Dedifferentiated amniotic fluid mesenchymal stem cell (primary cell): Measurements from ENCODE around the gene MAEA.
"Not testable (repeated sequence)": the region's sequence is repeated elsewhere in the genome, so short reads cannot be mapped to it uniquely, and the experiment has no call there.

Experiments
- DNase-seq: peaks from one replicate; pipeline ENCODE4 v3.0.0-alpha.2; 2016; ENCODE audit errors: extremely low spot score

The MAEA gene

GRCh38 chr4:1279253-1279652 is 10.4 kb upstream of the MAEA start:
- no peak for DNase-seq

DNA sequence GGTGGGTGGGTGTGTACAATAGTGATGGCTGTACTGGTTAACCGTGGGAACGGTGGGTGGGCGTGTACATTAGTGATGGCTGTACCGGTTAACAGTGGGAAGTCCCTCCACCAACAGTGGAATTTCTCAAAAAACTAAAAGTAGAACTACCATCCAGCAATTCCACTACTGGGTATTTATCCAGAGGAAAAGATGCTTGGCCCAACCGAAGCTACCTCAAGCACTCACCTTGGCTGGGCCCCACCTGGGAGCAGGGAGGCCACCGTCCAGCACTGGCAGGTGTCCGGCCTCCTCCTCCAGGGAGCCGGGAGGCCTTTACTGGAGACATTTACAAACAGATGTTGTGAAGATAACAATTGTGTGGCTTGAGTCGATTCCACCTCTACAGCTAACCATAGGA is 6.0 kb upstream of the MAEA start:
- no peak for DNase-seq

DNA sequence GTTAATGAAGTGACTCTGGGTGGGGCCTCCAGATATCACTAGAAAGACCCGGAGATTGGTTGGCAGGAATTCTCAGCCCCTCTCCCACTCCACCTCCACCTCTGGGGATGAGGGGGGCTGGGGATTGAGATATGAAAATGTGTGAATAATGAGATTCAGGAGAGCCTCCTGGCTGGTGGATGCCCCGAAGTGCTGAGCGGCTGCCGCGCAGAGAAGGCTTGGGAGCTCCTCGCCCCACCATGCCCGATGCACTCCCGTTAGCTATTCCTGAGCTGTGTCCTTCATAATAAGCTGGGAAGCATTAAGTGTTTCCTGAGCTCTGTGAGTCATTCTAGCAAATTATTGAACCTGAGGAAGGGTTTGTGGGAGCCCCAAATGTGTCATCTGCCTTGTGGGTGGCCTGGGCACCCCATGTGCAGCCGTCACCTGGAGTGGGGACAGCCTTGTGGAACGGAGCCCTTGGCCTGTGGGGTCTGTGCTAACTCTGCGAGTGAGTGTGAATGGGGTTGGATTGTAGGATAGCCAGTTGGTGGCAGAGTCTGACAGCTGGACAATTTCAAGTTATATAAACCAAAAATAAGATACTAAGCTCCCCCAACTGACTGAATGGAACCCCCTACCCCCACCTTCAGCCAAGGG is 4.4 kb upstream of the MAEA start:
- no peak for DNase-seq

- DNase-seq = no peak
Measured at GRCh38 chr4:1285790-1286553, 3.7 kb upstream of the MAEA start.

- no peak for DNase-seq
Measured at GRCh38 chr4:1288786-1289185, 905 bp upstream of the MAEA start.

- no peak for DNase-seq
Measured at GRCh38 chr4:1290165-1290977, 680 bp downstream of the MAEA start.

DNA sequence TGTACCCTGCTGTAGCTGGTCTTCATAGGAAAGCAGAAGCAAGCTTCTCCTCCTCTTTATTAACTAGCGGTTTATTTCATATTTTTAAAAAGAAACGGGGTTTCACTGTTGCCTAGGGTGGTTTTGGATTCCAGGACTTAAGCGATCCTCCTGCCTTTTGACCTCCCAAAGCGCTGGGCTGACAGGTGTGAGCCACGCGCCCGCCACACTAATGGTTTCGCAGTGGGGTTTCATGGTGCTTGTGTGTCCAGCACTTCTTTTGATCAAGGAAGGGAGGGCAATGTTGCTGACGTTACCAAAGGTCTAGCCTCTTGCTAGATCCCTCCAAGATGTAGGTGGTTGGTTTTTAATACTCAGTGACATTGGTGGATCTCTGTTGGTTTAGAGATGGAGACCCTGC is 1.4 kb downstream of the MAEA start:
- DNase-seq = no peak

- no peak for DNase-seq
Measured at GRCh38 chr4:1291996-1292702, 2.5 kb downstream of the MAEA start.

DNA sequence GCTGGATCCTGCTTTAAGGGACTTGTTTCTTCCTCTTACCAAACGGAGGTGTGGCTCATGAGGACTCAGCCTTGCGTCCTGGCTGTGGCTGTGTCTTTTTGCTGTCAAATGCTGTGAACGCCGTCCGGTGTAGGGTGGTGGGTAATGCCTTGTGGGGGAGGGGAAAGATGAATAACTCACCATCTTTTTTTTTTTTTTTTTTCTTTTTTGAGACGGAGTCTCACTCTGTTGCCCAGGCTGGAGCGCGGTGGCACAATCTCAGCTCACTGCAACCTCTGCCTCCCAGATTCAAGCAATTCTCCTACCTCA is 3.0 kb downstream of the MAEA start:
- DNase-seq = not testable (repeated sequence)

DNA sequence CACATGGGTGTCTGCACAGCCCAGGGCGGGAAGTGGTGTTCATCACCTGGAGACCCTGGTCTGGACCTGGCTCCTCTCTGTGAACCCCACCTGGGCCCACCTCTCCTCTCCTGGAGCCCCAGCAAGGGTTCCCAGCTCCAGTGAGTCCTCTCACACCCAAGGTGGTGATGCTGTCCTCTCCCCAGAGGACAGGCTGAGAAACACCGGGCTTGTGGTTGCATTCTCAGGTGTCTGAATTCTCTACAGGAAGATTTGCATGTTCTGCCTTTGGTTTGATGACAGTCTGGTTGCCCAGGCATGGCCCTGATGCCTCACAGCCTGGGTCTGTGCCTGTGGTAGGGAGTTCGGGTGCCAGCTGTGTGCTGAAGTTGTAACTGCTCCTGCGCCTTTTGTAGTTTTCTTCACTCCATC is 3.8 kb downstream of the MAEA start:
- no peak for DNase-seq

- no peak for DNase-seq
Measured at GRCh38 chr4:1293991-1294390, 4.3 kb downstream of the MAEA start.

GRCh38 chr4:1294424-1294823 is 4.7 kb downstream of the MAEA start:
- DNase-seq = no peak

DNA sequence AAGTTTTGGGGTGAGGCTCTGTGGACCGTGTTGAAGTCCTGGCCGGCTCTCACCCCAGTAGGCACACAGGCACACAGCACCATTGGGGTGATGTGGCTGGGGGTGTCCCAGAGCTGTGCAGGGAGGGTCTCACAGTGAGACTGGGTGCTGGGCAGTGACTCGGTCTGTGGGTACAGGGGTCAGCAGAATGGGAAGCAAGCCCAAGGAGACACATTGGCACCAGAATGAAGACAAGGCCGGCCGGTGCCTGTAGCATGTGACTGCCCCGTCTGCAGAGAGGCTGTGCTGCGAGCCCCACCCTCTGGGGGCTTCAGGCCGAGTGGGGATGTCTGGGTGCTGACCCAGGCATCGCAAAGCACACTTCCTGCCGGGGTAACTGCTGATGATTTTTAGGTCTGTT is 5.2 kb downstream of the MAEA start:
- DNase-seq = no peak

- DNase-seq = no peak
Measured at GRCh38 chr4:1295405-1296055, 5.8 kb downstream of the MAEA start.

DNA sequence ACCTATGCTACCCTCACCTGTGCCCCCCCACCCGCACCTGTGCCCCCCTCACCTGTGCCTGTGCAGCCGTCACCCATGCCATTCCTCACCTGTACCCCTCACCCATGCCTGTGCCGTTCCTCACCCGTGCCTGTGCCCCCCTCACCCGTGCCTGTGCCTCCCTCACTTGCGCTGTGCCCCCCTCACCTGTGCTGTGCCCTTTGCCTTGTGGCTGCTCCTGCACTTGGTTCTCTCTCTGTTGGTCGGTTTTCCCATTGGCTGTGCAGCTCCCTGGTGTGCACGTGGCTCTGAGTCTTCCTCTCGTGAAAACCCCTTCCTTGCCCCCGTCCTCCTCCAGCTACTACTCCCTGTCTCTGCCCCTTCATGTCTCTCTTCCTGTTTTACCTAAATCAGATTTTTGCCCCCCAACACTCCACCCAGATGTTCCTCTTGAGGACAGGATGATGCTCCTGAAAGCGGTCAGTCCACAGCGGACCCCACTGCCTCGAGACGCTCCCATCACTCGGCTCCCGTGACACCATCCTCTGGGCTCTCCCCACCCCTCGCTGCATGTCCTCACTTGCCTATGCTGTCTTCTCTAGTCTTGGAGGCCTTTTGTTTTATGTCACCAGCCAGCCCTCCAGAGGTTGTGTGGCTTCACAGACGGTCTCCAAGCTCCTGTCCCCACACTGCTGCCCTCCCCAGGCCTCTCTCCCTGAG is 6.8 kb downstream of the MAEA start:
- no peak for DNase-seq

DNA sequence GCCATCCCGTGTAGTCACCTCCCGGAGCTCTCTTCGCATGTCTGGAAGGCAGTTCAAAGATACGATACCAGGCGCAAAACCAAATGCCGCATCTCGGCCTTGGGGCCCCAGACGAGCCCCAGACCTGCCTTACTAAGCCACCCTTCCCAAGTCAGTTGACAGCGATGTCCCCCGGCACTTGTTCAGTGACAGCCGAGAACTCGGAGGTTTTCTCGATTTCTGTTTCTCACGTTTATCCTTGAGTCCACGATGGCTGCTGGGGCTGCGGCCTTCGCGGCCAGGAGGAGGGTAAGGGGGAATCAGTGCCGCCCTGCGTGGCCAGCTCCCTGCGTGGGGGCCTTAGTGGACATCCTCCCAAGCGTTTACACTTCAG is 7.3 kb downstream of the MAEA start:
- DNase-seq = no peak

GRCh38 chr4:1297456-1298325 is 8.0 kb downstream of the MAEA start:
- DNase-seq = no peak

DNA sequence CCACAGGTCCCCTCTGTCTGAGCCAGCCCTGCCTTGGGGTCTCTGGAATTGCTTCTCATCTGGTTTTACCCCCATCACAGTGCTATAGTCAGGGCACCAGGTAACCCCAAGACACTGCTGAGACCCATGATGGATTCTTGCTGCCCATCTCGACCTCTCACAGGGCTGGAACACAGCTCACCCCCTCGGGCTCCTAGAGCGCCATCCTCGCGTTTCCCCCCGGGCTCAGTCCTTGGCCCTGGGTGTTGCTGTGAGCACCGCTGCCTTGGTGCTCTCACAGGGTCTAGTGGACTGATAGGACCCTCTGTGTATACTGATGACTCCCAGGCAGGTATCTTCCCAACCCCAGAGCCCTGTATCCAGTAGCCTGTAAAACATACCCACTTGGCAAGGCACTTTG is 8.8 kb downstream of the MAEA start:
- no peak for DNase-seq

DNA sequence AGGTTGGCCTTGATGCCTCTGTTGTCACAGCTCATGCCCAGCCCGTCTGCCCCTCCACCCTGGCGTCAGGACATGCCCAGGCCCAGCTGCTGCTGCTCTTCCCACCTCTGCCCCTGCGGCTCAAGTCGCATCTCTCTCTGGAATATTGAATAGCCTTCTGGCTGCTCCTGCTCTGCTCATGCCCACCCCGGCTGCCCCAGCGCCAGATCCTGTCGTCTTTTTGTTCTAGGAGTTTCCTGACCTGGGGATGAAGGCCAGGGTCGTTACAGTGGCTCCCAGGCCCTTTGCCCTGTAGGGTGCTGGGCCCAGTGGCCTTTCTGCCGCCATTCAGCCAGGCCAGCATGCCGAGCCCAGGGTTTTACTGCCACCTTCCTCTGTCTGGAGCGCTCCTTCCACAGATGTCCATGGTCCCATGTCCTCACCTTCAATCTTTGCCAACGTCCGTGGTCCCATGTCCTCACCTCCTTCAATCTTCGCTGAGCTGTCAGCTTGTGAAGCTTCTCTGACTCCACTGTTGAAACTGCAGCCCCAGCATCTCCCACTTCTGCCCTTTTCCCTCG is 9.7 kb downstream of the MAEA start:
- no peak for DNase-seq
